GM19455 (cell line): ENCODE data around the gene KRTAP3-3.
"Not testable (repeated sequence)": the region's sequence is repeated elsewhere in the genome, so short reads cannot be mapped to it uniquely, and the experiment has no call there.

Experiments used
- ATAC-seq: cut with Tn5 transposase; IDR thresholded peaks from one replicate; pipeline ENCODE4 v1.9.1; 2021; ENCODE audit not compliant: unreplicated experiment

The KRTAP3-3 gene

DNA sequence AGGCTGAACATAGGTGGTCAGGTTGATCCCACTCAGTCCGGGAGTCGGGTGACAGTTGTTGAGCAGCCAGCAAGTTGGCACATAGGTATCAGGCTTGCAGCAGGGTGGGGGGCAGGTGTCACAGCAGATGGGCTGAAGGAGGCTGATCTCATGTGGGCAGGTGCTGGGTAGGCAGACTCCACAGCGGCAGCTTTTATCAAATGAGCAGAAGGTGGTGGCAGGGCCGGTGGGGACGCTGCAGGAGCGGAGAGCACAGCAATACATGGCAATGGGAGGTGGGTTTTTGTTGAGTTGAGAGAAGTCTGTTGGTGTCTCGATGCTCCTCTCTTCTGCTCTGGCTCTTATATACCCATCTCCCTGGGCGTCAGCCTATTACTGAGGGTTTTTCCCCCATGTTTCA is 14.8 kb upstream of the KRTAP3-3 start, which contains the start of gene KRTAP3-1:
TSS of gene KRTAP3-1 (minus strand) at position 318 of the 400 bp plus-strand sequence. CDS start at position 264, 54 bp downstream.
- ATAC-seq: no peak

DNA sequence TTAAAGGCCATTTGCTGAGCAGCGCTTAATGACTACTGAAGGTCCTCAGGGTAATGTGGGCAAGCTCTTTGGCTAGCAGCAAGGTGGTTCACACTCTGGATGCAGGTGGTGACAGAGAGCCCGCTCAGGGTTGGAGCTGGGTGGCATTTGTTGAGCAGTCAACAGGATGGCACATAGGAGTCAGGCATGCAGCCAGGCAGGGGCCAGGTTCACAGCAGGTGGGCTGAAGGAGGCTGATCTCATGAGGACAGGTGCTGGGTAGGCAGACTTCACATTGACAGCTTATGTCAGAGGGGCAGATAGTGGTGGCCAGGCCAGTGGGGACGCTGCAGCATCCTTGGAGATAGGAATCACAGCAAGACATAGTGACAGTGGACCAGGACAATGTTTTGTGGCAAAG is 10.4 kb upstream of the KRTAP3-3 start:
- no peak for ATAC-seq

DNA sequence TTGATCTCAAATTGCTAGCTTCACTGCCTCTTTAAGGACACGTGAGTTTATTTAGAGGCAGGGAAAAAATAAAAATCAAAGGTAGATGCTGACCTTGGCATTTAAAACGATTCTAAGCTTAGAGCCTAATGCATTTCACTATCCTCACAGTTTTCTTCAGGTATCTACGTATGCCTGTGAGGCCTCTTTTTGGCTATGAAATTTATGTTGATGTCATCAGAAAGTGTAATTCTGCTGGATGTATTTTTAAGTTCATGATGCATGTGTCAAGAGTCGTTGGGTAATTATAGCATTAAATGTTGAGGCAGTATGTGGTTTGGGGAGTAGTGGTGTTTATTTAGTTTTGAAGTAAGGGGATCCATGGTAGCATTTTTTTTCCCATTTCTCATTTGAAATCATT is 10.0 kb upstream of the KRTAP3-3 start:
- ATAC-seq: no peak

DNA sequence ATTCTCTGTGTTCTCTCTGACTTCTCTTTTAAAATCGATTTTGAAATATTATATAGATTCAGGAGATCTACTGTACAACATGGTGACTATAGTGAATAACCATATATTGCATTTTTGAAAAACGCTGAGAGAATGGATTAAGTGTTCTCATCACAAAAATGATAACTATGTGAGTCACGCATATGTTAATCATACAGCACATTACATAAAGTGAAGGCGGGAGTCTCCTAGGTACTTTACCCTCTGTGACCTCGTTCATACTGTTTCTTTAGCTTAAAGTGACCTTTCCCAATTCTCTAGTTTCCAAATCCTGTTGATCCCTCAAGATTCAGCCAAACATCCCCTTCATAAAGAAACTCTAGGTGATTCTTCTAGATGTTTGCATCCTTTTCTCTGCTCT is 8.8 kb upstream of the KRTAP3-3 start:
- ATAC-seq: no peak

DNA sequence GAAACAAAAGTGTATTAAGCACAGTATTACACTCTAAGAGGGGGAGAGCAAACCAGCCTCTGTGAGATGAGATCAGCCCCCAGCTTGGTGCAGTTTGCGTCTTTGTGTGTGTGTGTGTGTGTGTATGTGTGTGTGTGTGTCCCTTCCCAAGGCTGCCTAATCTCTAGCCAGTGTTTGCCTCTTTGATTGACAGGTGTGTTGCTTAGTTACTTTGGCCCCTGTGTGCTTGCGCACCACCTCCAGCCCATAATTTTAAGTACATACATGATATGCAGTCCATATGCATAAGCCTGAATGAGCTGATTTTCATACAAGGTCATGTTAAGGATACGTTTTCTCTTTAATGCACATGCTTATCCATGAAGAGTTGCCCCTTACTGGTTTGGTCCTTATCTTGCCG is 7.8 kb upstream of the KRTAP3-3 start:
- no peak for ATAC-seq

DNA sequence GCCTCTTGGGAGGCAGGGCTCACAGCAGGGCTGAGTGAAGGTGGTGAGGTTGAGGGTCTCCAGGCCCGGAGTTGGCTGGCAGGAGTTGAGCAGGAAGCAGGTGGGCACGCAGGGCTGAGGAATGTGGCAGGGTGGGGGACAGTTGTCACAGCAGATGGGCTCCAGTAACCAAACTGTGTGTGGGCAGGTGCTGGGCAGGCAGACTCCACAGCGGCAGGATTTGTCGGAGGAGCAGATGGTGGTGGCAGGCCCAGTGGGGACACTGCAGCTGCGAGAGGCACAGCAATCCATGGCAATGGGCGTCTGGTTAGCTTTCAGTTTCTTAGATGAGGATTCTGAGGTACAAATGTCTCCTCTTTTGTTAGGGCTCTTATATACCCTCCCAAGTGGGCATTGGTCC is 5.6 kb upstream of the KRTAP3-3 start, which contains the start of gene KRTAP3-2:
TSS of gene KRTAP3-2 (minus strand) at position 344 of the 400 bp plus-strand sequence. CDS start at position 291, 53 bp downstream.
- not testable (repeated sequence) for ATAC-seq

DNA sequence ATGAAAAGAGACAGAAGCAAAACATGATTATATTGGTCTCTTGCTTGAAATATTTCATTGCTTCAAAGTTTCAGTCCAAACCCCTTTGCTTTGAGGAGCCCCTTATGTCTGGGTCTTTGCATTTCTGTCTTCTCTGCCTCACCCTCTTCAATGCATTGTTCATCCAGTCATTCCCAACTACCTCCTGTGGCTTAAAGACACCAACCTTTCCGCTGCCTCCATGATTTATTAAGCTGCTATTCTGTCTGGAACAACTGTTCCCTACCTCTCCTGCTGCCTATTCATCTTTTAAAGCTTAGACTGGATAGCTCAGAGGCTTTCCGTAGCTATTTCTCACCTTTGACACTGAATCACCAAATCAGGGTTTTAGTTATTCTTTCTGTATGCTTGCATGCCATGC is 3.4 kb upstream of the KRTAP3-3 start:
- no peak for ATAC-seq

DNA sequence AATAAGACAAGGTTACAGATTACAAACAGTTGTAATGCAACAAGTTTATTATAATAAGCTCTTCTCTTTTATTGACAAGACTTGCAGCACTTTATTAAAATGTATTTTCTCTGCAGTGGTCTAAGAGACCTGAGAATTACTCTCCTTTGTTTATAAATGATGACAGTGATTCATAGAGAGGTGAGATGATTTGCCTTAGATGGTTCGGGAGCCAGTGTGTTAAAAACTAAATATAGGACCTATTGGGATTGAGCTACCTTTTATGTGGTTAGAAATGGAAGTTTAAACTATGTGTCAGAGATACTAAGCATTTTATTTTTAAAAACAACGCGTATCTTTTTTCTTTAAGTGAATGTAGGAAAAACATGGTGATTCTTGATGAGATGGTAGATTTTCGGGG is 2.9 kb upstream of the KRTAP3-3 start:
- ATAC-seq: no peak

DNA sequence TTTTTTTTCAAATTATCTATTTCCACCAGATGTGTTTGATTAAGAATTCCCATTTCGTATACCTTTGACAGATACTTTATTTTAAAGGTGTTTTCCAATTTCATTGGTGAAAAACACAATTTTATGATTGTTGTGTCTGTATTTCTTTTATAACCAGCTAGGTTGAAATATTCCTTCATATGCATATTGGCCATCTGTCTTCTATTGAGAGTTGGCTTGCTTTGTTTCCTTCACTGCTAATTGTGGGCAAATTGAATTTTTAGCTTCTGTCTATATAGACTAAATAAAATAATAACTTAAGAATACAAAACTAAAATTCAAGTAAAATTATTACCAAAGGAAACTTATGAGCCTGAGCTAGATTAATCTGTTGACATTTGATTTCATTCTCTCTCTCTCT is 1.2 kb upstream of the KRTAP3-3 start:
- ATAC-seq: no peak

DNA sequence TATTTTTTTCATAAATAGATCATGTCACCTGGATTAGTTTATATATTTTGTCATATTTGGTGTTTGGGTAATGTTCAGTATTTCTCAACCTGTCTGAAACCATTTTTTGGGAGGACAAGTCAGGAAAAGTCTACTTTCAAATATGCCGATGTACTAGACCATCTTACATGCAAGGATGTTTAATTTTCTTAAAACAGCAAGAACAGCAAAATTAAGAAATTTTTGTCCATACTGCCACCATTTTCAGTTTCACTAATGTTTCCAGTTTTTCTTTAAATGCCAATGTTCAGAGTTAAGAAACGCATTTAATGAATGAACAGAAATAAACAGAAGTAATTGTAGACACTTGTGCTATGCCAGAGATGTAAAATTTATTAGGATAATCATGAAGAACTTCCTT is 880 bp downstream of the KRTAP3-3 start:
- ATAC-seq: no peak

DNA sequence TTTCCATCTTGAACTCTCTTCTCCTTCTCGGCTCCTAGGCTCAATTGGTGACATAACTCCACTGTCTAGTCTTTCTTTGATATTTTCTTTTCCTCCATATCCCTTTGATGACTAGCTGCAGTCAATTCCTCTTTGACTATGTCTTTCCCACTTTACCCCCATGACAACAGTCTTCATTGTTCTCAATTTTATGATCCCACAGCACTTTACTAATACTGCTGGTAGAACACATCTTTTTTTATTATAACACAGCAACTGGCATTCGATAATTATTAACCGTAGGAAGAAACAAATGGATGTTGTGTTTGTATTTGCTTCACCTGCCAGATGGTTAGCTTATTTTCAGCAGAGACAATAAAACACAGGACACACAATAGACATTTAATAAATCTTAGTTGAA is 1.3 kb downstream of the KRTAP3-3 start:
- no peak for ATAC-seq

DNA sequence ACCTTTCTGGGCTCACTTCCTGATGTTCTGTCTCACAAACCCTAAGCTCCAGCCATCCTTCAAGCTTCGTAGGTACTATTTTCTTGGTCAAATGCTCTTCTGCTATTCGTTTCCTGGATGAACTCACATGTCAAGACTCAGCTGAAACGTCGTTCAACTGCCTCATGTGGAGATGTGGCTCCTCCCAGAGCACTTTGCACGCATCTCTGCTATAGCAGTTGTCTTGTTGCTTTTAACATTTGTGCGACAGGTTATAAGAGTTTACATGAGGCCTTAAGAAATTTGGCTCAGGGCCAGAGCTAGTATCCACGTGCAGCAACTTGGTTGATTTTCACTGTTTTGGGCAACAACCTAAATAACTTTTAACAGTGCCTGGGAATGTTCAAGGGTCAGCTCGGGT is 7.0 kb downstream of the KRTAP3-3 start:
- ATAC-seq: no peak

DNA sequence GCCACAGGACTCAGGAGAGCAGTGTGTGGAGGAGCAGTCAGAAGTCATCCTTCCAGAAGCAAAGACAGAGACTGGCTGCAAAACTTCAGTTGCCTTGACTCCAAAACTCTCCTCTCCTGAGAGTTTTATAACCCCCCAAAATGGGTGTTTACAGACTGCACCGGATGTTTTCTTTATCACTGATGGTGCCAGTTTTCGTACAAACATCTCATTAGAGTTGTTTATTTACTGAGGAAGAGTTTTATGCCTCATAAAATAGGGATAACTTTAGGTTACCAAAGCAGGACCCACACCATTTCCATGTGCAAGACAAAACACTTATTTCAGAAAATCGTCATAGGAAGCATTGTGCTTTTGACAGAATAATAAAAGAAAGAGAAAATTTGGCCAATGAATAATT is 9.7 kb downstream of the KRTAP3-3 start, which contains the start of gene KRT40:
TSS of gene KRT40 (minus strand) at position 101 of the 400 bp plus-strand sequence. CDS start at position 48, 53 bp downstream.
- ATAC-seq: no peak

DNA sequence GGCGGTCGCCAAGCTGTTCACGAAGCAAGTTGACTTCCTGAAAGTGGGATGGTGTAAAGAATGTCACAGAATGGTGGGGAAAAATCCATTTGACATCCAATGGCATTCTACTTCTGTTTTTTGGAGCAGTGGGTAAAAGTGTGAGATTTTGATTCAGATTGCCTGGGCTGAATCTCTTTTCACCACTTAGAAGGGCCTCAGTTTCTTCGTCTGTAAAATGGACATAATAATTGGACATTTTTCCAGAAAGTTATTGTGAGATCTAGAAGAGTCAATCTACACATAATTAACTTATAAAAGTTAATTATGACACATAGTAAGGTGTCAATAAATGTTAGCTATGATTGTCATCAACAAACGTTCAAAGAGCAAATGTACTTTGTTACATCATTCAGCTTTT is 12.8 kb downstream of the KRTAP3-3 start:
- no peak for ATAC-seq

DNA sequence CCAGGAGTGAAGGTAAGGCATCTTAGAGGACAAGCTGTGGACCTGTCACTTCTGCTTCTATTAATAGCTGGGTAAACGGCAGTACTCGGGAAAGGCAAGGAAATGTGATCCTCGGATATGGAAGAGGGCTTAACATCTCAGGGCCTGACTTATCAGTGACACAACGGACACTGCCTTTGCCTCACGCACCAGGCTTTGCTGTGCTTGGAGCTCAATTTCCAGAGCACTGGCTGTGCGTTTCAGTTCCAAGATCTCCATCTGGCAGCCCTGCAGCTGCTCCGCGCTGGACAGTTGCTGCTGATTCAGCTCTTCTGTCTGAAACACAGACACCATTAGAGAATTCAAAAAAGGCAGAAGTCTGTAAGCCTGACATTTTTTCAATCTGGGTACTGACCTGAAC is 13.4 kb downstream of the KRTAP3-3 start:
- ATAC-seq: no peak

DNA sequence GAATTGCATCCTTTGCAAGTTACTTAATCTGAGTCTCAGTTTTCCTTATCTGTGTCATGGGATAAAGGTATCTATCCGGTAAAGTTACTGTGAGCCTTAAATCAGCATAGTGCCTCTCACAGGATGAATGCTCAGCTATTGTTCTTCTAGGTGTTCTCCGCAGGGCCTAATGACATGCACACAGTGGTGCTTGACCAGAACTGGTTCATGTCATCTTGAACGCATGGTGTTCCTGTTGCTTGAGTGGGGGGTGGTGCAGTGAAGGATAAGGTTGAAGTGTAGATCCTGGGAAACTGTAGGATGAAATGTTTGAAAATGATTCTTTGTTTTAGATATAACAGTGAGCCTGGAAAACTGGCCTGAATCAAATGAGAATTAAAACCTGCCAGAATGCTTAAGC is 13.8 kb downstream of the KRTAP3-3 start:
- no peak for ATAC-seq

DNA sequence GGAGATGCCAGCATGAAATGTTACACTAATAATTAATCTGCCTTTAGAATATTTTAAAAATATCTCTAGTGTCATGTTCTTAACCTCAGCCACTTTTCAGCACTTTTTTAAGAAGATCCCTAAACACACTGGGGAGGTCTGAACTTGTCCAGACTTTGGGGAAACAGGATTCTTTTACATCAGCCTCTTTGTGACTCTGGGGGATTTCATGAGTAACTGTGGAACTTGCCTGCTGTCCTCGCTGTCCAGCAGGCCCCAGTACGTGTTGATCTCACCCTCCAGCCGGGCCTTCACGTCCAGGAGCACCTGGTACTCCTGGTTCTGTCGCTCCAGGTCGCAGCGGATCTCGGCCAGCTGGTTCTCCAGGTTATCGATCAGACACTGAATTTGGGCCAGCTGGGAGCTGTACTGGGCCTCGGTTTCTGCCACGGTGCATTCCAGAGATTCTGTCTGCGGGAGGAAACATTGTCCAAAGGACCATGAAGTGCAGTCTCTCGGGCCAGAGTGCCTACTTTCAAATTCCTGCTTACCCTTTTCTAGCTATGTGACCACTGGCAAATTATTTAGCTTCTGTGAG is 15.3 kb downstream of the KRTAP3-3 start:
- no peak for ATAC-seq

DNA sequence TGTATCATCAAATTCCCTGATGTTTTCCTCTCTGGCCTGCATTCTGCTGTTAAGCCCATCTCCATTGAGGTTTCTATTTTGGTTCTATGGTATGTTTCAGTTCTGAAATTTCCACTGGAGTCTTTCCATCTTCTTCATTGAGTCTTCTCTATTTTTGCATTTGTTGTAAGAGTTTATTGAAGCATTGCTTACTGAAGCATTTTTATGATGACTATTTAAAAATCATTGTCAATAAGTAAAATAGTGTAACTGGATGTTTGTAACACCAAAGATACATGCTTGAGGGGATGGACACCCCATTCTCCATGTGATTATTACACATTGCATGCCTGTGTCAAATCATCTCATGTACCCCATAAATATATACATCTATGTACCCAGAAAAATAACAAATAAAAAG is 18.4 kb downstream of the KRTAP3-3 start:
- ATAC-seq: no peak

DNA sequence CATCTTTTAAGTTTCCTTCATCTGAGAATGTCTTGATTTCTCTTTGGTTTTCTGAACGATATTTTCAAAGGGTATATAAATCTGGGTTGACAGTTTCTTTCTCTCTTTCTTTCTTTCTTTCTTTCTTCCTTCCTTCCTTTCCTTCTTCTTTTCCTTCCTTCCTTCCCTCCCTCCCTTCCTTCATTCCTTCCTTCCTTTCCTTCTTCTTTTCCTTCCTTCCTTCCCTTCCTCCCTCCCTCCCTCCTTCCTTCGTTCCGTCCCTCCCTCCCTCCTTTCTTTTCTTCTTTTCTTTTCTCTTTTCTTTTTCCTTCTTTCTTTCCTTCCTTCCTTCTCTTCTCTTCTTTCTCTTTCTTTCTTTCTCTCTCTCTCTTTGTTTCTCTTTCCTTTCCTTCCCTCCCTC is 19.6 kb downstream of the KRTAP3-3 start:
- ATAC-seq: no peak

DNA sequence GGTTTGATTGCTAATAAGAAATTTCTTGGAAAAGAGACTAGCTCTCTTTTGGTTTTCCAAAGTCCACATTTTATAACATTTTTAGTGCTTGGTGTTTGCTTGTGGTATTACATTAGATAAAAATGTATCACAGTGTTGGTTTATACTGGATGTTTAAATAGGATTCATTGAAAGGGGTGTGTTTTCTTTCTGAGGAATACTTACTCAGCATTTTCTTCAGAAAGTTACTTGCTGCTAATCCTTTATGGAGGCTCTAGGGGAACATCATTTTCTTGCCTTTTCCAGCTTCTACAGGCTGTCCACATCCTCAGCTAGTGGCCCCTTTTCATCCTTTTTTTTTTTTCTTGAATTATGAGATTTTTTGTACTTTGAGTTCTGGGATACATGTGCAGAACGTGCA is 26.4 kb downstream of the KRTAP3-3 start:
- ATAC-seq: no peak

DNA sequence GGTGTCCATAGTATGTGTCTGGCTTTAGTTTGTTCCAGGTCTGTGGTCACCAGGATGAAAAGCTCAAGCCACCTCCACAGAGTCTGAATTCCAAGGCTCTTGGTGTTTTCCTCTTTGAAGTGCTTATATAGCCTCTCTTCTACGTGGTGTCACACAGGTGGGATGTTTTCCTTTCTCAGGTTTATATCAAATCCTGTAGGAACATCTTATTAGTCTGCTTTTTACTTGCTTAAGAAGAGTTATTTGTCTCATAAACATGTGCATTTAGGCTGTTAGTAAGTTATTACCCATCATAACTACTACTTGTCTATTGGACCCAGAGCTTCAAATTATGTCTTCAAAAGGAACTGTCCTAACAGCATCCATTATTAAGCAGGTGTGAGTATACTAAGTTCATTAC is 27.1 kb downstream of the KRTAP3-3 start, which contains the start of gene KRT39:
TSS of gene KRT39 (minus strand) at position 101 of the 400 bp plus-strand sequence. CDS start at position 9, 92 bp downstream.
- ATAC-seq: no peak

DNA sequence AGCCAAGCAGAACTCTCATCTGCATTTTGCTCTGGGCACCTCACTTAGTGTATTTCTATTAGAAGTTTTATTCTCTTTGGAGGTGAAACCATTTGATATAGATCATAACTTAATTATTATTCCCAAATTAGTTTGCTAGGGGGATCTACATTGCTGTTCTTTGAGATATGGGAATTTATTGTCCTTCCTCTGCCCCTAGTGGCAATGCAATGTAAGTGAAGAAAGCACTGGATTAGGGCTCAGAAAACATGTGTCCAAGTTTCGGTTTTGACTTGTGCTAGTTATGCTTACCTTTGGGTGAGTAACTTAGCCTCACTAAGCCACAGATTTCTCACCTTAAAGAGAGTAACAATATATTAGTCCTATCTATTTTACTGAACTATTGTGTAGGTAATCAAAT is 30.1 kb downstream of the KRTAP3-3 start:
- ATAC-seq: no peak

DNA sequence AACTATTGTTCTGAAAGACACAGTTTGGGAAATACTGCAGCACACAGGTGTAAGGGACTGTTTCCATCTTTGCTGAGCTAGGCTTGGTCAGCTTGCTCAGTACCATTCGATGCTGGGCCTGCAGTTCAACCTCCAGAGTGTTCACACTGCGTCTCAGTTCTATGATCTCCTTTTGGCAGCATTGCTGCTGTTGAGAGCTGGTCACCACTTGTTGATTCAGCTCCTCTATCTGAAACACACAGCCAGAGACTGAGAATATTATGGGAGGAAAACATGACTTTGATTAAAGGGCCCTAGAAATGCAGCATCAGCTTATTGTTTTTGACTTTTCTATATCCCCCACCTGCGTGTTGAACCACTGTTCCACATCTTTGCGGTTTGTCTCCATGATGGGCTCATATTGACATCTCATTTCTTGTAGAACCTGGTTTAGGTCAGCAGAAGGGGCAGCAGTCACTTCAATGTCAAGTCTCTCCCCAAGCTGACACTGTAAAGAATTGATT is 31.9 kb downstream of the KRTAP3-3 start:
- no peak for ATAC-seq
